Uterus (tissue), 2 donors: ENCODE results near the gene PYGB.

ENCODE experiments used
- POLR2A ChIP-seq, 2 donors: fragments of 450-650 bp; IDR thresholded peaks; one replicate each; pipeline ENCODE4 v1.6.1; 2016; ENCODE audit warnings: antibody characterized with exemption in 2 of 2, mild to moderate bottlenecking in 1 of 2, moderate library complexity in 1 of 2
- TF ChIP-seq, protein P1 (sequence below), 4 experiments: fragments of 200-600 bp in 2 of 4; fragments of 450-650 bp in 2 of 4; sonication (generic) in 2 of 4; IDR thresholded peaks; one replicate each; pipeline ENCODE4 v1.5.1; 2016 to 2019; ENCODE audit warnings: antibody characterized with exemption in 4 of 4, mild to moderate bottlenecking in 2 of 4, moderate library complexity in 1 of 4

DNA sequence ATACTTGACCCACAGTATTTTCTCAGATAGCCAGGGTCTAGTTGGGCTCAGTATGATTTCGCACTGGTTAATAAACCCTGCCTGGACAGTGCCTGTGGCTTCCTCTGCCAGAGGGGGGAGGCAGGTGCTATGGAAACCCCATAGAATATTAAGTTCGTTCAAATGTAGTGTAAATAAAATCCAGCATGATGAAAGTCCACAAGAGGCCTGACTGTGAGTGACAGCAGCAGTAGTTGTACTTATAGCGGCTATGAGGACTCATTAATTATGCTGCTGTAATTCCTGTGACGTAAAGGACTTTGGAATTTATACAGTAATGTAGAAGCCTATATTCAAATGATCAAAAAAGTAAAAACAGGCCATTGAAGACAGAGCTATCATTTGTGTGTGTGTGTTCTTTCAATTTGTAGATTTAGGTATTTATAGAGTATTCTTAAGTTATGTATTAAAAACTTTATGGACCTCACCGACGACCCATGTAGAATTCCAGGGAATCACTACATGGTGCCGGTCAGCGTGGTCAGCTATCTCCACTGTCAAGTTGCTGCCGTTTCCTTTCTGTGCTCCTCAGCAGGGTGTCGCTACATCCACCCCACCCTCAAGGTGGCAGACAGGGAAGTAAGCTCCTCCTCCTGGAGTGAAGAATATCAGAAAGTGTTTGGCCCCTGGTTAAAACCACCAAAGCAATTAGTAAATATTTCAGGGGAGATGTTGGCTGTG lies 10.0 kb downstream of the PYGB start:
- TF ChIP-seq, protein P1, sequence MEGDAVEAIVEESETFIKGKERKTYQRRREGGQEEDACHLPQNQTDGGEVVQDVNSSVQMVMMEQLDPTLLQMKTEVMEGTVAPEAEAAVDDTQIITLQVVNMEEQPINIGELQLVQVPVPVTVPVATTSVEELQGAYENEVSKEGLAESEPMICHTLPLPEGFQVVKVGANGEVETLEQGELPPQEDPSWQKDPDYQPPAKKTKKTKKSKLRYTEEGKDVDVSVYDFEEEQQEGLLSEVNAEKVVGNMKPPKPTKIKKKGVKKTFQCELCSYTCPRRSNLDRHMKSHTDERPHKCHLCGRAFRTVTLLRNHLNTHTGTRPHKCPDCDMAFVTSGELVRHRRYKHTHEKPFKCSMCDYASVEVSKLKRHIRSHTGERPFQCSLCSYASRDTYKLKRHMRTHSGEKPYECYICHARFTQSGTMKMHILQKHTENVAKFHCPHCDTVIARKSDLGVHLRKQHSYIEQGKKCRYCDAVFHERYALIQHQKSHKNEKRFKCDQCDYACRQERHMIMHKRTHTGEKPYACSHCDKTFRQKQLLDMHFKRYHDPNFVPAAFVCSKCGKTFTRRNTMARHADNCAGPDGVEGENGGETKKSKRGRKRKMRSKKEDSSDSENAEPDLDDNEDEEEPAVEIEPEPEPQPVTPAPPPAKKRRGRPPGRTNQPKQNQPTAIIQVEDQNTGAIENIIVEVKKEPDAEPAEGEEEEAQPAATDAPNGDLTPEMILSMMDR (IDR thresholded peaks at IDR 0.05) = no peak
- TF ChIP-seq POLR2A (IDR thresholded peaks at IDR 0.05) = no peak
